Body of pancreas (tissue), 4 donors: ENCODE measurements around the gene CCND1. TPM values are rescaled to one million over a fixed set of nuclear protein-coding genes. Genes with fewer than 3 reads are reported as not detected.
"Not testable (repeated sequence)": the region's sequence is repeated elsewhere in the genome, so short reads cannot be mapped to it uniquely, and the experiment has no call there.

ENCODE experiments used
- ATAC-seq: fragments of 150-250 bp; one replicate; pipeline ENCODE4 v1.9.1; 2016
- DNase-seq, 4 donors: peaks; one replicate each; pipeline ENCODE4 v3.0.0-alpha.2; 2019
- H3K27ac ChIP-seq, 4 donors: fragments of 200-600 bp; sonication (generic); 1 replicate in 3 of 4; 2 replicates in 1 of 4; pipeline versions ENCODE4 v1.5.1 to v1.6.1; 2016 to 2019; ENCODE audit warnings: mild to moderate bottlenecking in 1 of 4, mixed read lengths in 1 of 4, moderate library complexity in 1 of 4
- H3K27me3 ChIP-seq, 2 donors: fragments of 200-600 bp; sonication (generic); one replicate each; pipeline ENCODE4 v1.6.0; 2016; ENCODE audit warnings: mild to moderate bottlenecking in 1 of 2
- H3K36me3 ChIP-seq, 2 donors: fragments of 200-600 bp; sonication (generic); replicated peaks in 1 of 2; 2 replicates each; pipeline ENCODE4 v1.5.1; 2016; ENCODE audit warnings: low read depth in 2 of 2; ENCODE audit not compliant: insufficient read depth in 1 of 2
- H3K4me1 ChIP-seq: fragments of 200-600 bp; sonication (generic); one replicate; pipeline ENCODE4 v1.6.0; 2016
- H3K4me3 ChIP-seq, 2 donors: fragments of 200-600 bp; sonication (generic); 1 replicate in 1 of 2; 2 replicates in 1 of 2; pipeline ENCODE4 v1.5.1; 2016 to 2019
- H3K9me3 ChIP-seq, 3 donors: fragments of 200-600 bp; sonication (generic); 1 replicate in 2 of 3; 2 replicates in 1 of 3; pipeline ENCODE4 v1.5.1; 2016
- POLR2A ChIP-seq, 3 donors: fragments of 450-650 bp; IDR thresholded peaks; one replicate each; pipeline ENCODE4 v1.6.1; 2016; ENCODE audit warnings: antibody characterized with exemption in 3 of 3, mild to moderate bottlenecking in 2 of 3
- WGBS, 2 donors: methylation state at CpG; one replicate each; pipeline ENCODE4 v1.1.5; 2017; 5-methylcytosine and 5-hydroxymethylcytosine counted together
- intact Hi-C: fragments of 100-400 bp; cut with DNase I; formaldehyde crosslinking; loops from one replicate; pipeline ENCODE4 v1.15.1; 2023
- total RNA-seq, 2 donors: library from RNA; depleted of rRNA; stranded (reverse); fragments of >200 nt; gene quantifications; one replicate each; pipeline ENCODE4 v1.1.0, GENCODE V29; 2016
- TF ChIP-seq, protein P1 (sequence below), 7 experiments: fragments of 450-650 bp in 4 of 7; fragments of 200-600 bp in 3 of 7; sonication (generic) in 3 of 7; IDR thresholded peaks; one replicate each; pipeline ENCODE4 v1.5.1; 2016 to 2019; ENCODE audit warnings: antibody characterized with exemption in 7 of 7

CCND1 gene
- total RNA-seq, 2 donors from 2014 or later, result 90.3 to 201 TPM

DNA sequence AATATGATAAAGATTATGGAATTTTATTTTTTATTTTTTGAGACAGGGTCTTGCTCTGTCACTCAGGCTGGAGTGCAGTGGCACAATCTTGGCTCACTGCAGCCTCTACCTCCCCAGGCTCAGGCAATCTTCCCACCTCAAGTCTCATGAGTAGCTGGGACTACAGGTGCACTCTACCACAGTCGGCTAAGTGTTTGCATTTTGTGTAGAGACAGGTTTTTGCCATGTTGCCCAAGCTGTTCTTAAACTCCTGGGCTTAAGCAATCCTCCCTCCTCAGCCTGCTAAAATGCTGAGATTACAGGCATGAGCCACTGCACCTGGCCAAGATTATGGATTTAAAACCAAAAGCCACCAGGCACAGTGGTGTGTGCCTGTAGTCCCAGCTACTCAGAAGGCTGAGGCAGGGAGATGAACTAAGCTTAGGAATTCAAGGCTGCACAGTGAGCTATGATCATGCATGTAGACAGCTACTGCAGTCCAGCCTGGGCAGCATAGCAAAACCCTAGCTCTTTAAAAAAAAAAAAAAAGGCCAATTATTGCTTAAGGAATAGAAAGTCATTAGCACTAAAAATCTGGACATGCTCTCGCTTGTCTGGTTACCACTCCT is 20.2 kb upstream of the CCND1 start:
- ATAC-seq (no peak), DNase-seq (no peak)
- Histone ChIP-seq H3K27me3 (no peaks in the 10 kb centered on the region), H3K27ac (no peak overlapping the region), H3K9me3 (no peaks in the 10 kb centered on the region), H3K4me1 (no peaks in the 10 kb centered on the region), H3K36me3 (no peaks in the 10 kb centered on the region), H3K4me3 (no peak overlapping the region)
- 60 to 63% methylated on average over 2 of the region's 2 CpGs for WGBS, 2 donors
- TF ChIP-seq, protein P1, sequence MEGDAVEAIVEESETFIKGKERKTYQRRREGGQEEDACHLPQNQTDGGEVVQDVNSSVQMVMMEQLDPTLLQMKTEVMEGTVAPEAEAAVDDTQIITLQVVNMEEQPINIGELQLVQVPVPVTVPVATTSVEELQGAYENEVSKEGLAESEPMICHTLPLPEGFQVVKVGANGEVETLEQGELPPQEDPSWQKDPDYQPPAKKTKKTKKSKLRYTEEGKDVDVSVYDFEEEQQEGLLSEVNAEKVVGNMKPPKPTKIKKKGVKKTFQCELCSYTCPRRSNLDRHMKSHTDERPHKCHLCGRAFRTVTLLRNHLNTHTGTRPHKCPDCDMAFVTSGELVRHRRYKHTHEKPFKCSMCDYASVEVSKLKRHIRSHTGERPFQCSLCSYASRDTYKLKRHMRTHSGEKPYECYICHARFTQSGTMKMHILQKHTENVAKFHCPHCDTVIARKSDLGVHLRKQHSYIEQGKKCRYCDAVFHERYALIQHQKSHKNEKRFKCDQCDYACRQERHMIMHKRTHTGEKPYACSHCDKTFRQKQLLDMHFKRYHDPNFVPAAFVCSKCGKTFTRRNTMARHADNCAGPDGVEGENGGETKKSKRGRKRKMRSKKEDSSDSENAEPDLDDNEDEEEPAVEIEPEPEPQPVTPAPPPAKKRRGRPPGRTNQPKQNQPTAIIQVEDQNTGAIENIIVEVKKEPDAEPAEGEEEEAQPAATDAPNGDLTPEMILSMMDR (IDR thresholded peaks at IDR 0.05), result no peak
- no peak for TF ChIP-seq POLR2A (IDR thresholded peaks at IDR 0.05)
- intact Hi-C loops, result no loop called here

DNA sequence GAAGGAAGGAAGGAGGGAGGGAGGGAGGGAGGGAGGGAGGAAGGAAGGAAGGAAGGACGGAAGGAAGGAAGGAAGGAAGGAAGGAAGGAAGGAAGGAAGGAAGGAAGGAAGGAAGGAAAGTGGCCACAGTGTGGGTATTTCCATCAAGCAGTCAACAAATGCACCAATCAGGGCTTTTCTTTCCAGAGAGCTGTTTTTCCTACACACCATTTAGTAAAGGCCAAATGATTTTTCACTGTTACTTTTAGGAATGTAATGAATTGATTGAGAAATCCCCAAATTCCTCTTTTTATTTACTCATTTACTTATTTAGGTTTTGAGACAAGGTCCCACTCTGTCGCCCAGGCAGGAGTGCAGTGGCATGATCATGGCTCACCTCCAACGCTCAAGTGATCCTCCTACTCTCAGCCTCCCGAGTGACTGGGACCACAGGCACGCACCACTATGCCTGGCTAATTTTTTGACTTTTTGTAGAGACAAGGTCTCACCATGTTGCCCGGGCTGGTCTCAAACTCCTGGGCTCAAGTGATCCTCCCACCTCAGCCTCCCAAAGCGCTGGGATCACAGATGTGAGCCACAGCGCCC is 18.8 kb upstream of the CCND1 start:
- H3K9me3 ChIP-seq, H3K27me3 ChIP-seq, H3K4me1 ChIP-seq, DNase-seq, H3K36me3 ChIP-seq, ATAC-seq, intact Hi-C loops, H3K4me3 ChIP-seq, H3K27ac ChIP-seq: not testable (repeated sequence)
- 60% methylated on average over 7 to 8 of the region's 8 CpGs for WGBS, 2 donors

DNA sequence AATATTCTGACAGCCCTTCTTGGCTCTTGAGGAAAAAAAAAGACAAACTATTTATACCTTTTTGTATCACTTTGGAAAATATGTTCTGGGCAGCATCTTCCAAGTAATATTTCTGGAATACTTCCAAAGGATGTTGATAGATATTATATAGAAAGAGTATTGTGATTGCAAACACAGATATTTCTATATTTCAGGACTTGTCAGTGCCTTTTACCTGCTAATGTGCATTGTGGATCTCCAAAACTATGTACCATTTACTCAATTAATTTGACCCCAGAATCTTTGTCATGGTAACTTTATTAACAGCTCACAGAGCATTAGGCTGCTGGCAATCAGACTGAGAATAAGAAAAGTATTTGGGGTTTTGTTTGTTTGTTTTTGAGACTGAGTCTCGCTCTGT is 16.7 kb upstream of the CCND1 start:
- intact Hi-C loops, result no loop called here
- Histone ChIP-seq H3K36me3 (no peaks in the 10 kb centered on the region), H3K27ac (no peak overlapping the region), H3K4me3 (no peak overlapping the region), H3K4me1 (no peaks in the 10 kb centered on the region), H3K9me3 (no peaks in the 10 kb centered on the region), H3K27me3 (no peaks in the 10 kb centered on the region)
- TF ChIP-seq, protein P1 (IDR thresholded peaks at IDR 0.05), result no peak
- no peak for TF ChIP-seq POLR2A (IDR thresholded peaks at IDR 0.05)
- ATAC-seq, result no peak
- 67 to 90% methylated on average over 1 of the region's 1 CpG for WGBS, 2 donors
- DNase-seq, result no peak

DNA sequence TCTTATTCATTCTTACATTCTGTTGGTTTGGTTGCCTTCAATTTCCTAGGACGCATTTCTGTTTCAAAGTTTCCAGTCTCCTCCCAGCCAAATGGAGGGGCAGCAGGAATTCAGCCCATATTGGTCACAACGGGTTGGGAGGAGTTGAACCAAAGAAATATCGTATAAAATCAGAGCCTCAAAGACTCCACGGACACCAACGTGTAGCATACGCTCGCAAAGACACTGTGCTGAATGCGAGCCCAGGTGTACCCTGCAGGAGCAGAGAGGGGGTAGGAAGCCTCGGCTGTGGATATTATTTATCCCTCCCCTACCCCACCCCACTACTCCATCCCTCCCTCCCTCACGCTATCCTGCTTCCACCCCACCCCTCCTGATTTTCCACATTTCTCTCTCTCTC is 15.5 kb upstream of the CCND1 start:
- WGBS, 2 donors, result 80 to 83% methylated on average over 10 of the region's 10 CpGs
- intact Hi-C loops, result no loop called here
- TF ChIP-seq POLR2A (IDR thresholded peaks at IDR 0.05), result no peak
- TF ChIP-seq, protein P1 (IDR thresholded peaks at IDR 0.05), result no peak
- Histone ChIP-seq H3K27me3 (no peaks in the 10 kb centered on the region), H3K4me3 (no peak overlapping the region), H3K4me1 (no peaks in the 10 kb centered on the region), H3K9me3 (no peaks in the 10 kb centered on the region), H3K36me3 (no peaks in the 10 kb centered on the region), H3K27ac (no peak overlapping the region)
- ATAC-seq, result no peak
- DNase-seq, result no peak

DNA sequence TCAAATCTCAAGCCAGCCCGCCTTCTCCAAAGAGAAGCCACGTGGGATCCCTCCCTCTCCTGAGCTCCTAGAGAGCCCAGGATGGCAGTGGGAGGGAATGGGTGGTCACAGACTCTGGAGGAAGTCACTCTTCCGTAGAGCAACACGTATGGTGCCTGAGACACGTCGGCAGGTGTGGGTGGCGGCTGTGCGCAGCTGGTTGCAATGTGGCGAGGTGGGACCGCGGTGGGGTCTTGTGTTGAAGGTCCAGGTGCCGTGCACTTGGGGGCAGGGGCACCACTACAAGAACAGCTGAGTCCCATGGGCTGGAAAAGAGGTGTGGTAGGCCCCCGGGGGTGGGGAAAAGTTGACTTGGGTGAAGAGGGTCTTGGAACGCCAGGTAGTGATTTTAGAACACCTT is 13.4 kb upstream of the CCND1 start:
- Histone ChIP-seq H3K27me3 (no peaks in the 10 kb centered on the region), H3K9me3 (no peaks in the 10 kb centered on the region), H3K36me3 (no peaks in the 10 kb centered on the region), H3K4me3 (no peak overlapping the region), H3K27ac (no peak overlapping the region), H3K4me1 (no peaks in the 10 kb centered on the region)
- intact Hi-C loops, result no loop called here
- WGBS, 2 donors, result 65 to 69% methylated on average over 13 to 14 of the region's 14 CpGs
- no peak for TF ChIP-seq POLR2A (IDR thresholded peaks at IDR 0.05)
- TF ChIP-seq, protein P1 (IDR thresholded peaks at IDR 0.05), result no peak
- no peak for DNase-seq
- no peak for ATAC-seq
